Keratinocyte (primary cell): Measurements from ENCODE around the gene CCL2. TPM values are rescaled to one million over a fixed set of nuclear protein-coding genes. Genes with fewer than 3 reads are reported as not detected.

Experiments used
- DNase-seq: peaks from one replicate; pipeline ENCODE4 v3.0.0-alpha.2; 2011; ENCODE audit warnings: low read depth, missing footprints, low spot score
- FAIRE-seq: peaks from 2 replicates; lab custom pipeline; 2011; peaks lifted over from hg19 to GRCh38; lab: Jason Lieb, UNC
- H2AFZ ChIP-seq: 2 replicates; pipeline ENCODE4 v1.6.0; 2012; ENCODE audit warnings: low read length, control low read depth, inconsistent platforms; ENCODE audit not compliant: control insufficient read depth
- H3K27ac ChIP-seq: 2 replicates; pipeline ENCODE4 v1.5.1; 2011; ENCODE audit warnings: low read length; ENCODE audit not compliant: control insufficient read depth, insufficient read depth
- H3K27me3 ChIP-seq: 3 replicates; pipeline ENCODE4 v1.6.0; 2011; ENCODE audit warnings: low read length; ENCODE audit not compliant: control insufficient read depth, insufficient read depth; ENCODE audit errors: extremely low read depth
- H3K36me3 ChIP-seq, 2 experiments: 2 replicates in 1 of 2; 3 replicates in 1 of 2; pipeline ENCODE4 v1.5.1; 2011; ENCODE audit warnings: low read length in 2 of 2, mild to moderate bottlenecking in 1 of 2; ENCODE audit not compliant: control insufficient read depth in 2 of 2, insufficient read depth in 2 of 2; ENCODE audit errors: extremely low read depth in 1 of 2
- H3K4me1 ChIP-seq: 3 replicates; pipeline ENCODE4 v1.5.1; 2011; ENCODE audit warnings: low read length; ENCODE audit not compliant: control insufficient read depth, insufficient read depth; ENCODE audit errors: extremely low read depth
- H3K4me2 ChIP-seq: 3 replicates; pipeline ENCODE4 v1.6.0; 2011; ENCODE audit warnings: low read depth, low read length; ENCODE audit not compliant: control insufficient read depth, insufficient read depth; ENCODE audit errors: extremely low read depth
- H3K4me3 ChIP-seq, 3 experiments: fragments of 200-600 bp in 1 of 3; sonication (generic) in 1 of 3; 2 replicates in 2 of 3; 3 replicates in 1 of 3; pipeline ENCODE4 v1.5.1; 2011 to 2016; ENCODE audit warnings: low read length in 3 of 3, mild to moderate bottlenecking in 3 of 3, control low read depth in 2 of 3, inconsistent platforms in 1 of 3, low read depth in 1 of 3, mixed read lengths in 1 of 3, mixed run types in 1 of 3, moderate library complexity in 1 of 3; ENCODE audit not compliant: control insufficient read depth in 2 of 3, insufficient read depth in 2 of 3; ENCODE audit errors: extremely low read depth in 1 of 3
- H3K79me2 ChIP-seq: 2 replicates; pipeline ENCODE4 v1.6.0; 2012; ENCODE audit warnings: low read length; ENCODE audit not compliant: control insufficient read depth, insufficient read depth
- H3K9ac ChIP-seq: 3 replicates; pipeline ENCODE4 v1.6.0; 2011; ENCODE audit warnings: low read length; ENCODE audit not compliant: control insufficient read depth, insufficient read depth; ENCODE audit errors: extremely low read depth
- H3K9me1 ChIP-seq: 3 replicates; pipeline ENCODE4 v1.6.0; 2011; ENCODE audit warnings: low read length; ENCODE audit not compliant: control insufficient read depth, insufficient read depth; ENCODE audit errors: extremely low read depth
- H3K9me3 ChIP-seq: 2 replicates; pipeline ENCODE4 v1.5.1; 2012; ENCODE audit warnings: low read depth, low read length; ENCODE audit not compliant: control insufficient read depth
- H4K20me1 ChIP-seq: 3 replicates; pipeline ENCODE4 v1.6.0; 2011; ENCODE audit warnings: low read length; ENCODE audit not compliant: control insufficient read depth, insufficient read depth; ENCODE audit errors: extremely low read depth
- EZH2 ChIP-seq: IDR thresholded peaks from one replicate; pipeline ENCODE4 v1.6.1; 2012; ENCODE audit warnings: inconsistent platforms, mild to moderate bottlenecking, low read length, moderate library complexity
- dilution Hi-C: fragments of 300-500 bp; cut with MboI; formaldehyde crosslinking; loops from one replicate; pipeline ENCODE4 v1.7.0; 2020; ENCODE audit warnings: low sequenced_read_pairs; ENCODE audit not compliant: extremely low pct_ligation_motif_present
- polyA plus RNA-seq, 5 experiments: library from polyadenylated mRNA; depleted of rRNA in 3 of 5; stranded (reverse) in 3 of 5; stranded (forward) in 1 of 5; unstranded in 1 of 5; fragments of >200 nt; gene quantifications; 1 replicate in 1 of 5; 2 replicates in 3 of 5; 3 replicates in 1 of 5; pipeline versions ENCODE4 v1.2.1 to v1.2.3, GENCODE V29; 2011 to 2012; ENCODE audit warnings: missing spikeins in 2 of 5, low read depth in 1 of 5, low replicate concordance in 1 of 5
- TF ChIP-seq, protein P1 (sequence below), 3 experiments: IDR thresholded peaks in 1 of 3; conservative IDR thresholded peaks in 1 of 3; optimal IDR thresholded peaks in 1 of 3; 2 replicates in 2 of 3; 3 replicates in 1 of 3; pipeline versions ENCODE3 to v1.5.1; 2011; ENCODE audit warnings: low read length in 3 of 3, mild to moderate bottlenecking in 3 of 3, moderate library complexity in 2 of 3, control low read depth in 1 of 3, inconsistent platforms in 1 of 3; ENCODE audit not compliant: insufficient read depth in 2 of 3; ENCODE audit errors: extremely low read depth in 1 of 3

CCL2 gene
- polyA plus RNA-seq, 1 donor (not counting 4 experiments of a cell fraction or from before 2014, with no cell fraction given), result 0.24 TPM

GRCh38 chr17:34290586-34290985, 35.5 kb downstream of the CCL2 start:
- dilution Hi-C loops, result no loop called here
- no peak for FAIRE-seq

GRCh38 chr17:34291721-34292348, 36.8 kb downstream of the CCL2 start:
- dilution Hi-C loops, result no loop called here
- Histone ChIP-seq H3K79me2 (no peaks in the 10 kb centered on the region), H3K27me3 (no peaks in the 10 kb centered on the region), H2AFZ (no peak overlapping the region), H3K4me3 (no peak overlapping the region), H4K20me1 (no peaks in the 10 kb centered on the region), H3K9me3 (no peaks in the 10 kb centered on the region), H3K9ac (no peak overlapping the region), H3K4me2 (no peak overlapping the region), H3K27ac (no peak overlapping the region), H3K36me3 (no peaks in the 10 kb centered on the region), H3K4me1 (no peaks in the 10 kb centered on the region), H3K9me1 (no peaks in the 10 kb centered on the region)
- DNase-seq, result no peak
- TF ChIP-seq EZH2, result no peak
- TF ChIP-seq, protein P1, sequence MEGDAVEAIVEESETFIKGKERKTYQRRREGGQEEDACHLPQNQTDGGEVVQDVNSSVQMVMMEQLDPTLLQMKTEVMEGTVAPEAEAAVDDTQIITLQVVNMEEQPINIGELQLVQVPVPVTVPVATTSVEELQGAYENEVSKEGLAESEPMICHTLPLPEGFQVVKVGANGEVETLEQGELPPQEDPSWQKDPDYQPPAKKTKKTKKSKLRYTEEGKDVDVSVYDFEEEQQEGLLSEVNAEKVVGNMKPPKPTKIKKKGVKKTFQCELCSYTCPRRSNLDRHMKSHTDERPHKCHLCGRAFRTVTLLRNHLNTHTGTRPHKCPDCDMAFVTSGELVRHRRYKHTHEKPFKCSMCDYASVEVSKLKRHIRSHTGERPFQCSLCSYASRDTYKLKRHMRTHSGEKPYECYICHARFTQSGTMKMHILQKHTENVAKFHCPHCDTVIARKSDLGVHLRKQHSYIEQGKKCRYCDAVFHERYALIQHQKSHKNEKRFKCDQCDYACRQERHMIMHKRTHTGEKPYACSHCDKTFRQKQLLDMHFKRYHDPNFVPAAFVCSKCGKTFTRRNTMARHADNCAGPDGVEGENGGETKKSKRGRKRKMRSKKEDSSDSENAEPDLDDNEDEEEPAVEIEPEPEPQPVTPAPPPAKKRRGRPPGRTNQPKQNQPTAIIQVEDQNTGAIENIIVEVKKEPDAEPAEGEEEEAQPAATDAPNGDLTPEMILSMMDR (optimal IDR thresholded peaks at IDR 0.05 in 1 of 3, IDR thresholded peaks at IDR 0.05 in 1 of 3, conservative IDR thresholded peaks at IDR 0.05 in 1 of 3; ENCODE audit: extremely low read depth in 1 of 3, insufficient read depth in 2 of 3, low read length in 3 of 3), result no peak
- FAIRE-seq, result no peak

More at GRCh38 chr17:34290586-34290985, 35.5 kb downstream of the CCL2 start:
- TF ChIP-seq EZH2, result no peak
- TF ChIP-seq, protein P1 (optimal IDR thresholded peaks at IDR 0.05 in 1 of 3, IDR thresholded peaks at IDR 0.05 in 1 of 3, conservative IDR thresholded peaks at IDR 0.05 in 1 of 3; ENCODE audit: extremely low read depth in 1 of 3, insufficient read depth in 2 of 3, low read length in 3 of 3), result no peak
- Histone ChIP-seq H4K20me1 (no peaks in the 10 kb centered on the region), H2AFZ (no peak overlapping the region), H3K27me3 (peaks cover 3% of the 10 kb centered on the region), H3K9me1 (no peaks in the 10 kb centered on the region), H3K9me3 (no peaks in the 10 kb centered on the region), H3K36me3 (no peaks in the 10 kb centered on the region), H3K9ac (no peak overlapping the region), H3K4me1 (no peaks in the 10 kb centered on the region), H3K79me2 (no peaks in the 10 kb centered on the region), H3K27ac (no peak overlapping the region), H3K4me3 (no peak overlapping the region), H3K4me2 (no peak overlapping the region)
- no peak for DNase-seq
